ENCODE results near the gene NANOS3. TPM values are rescaled to one million over a fixed set of nuclear protein-coding genes. Genes with fewer than 3 reads are reported as not detected.

NANOS3 gene
- total and polyA plus RNA-seq, 2 of the 13 experiments (the other 11 are each of a cell fraction or from before 2014, with no cell fraction given), result 0.21 TPM; not detected in 1

GRCh38 chr19:13835791-13836723 lies 40.9 kb upstream of the NANOS3 start:
- peaks cover 43% of the 10 kb centered on the region for H3K4me1 ChIP-seq (ENCODE audit: insufficient read depth, low read length)
- H3K79me2 ChIP-seq (ENCODE audit: insufficient read depth, low read length), result peaks cover 16% of the 10 kb centered on the region
- H3K4me2 ChIP-seq (ENCODE audit: low read depth, low read length), result no peak overlapping the region
- no peaks in the 10 kb centered on the region for H3K27me3 ChIP-seq (ENCODE audit: control insufficient read depth in 1 of 2, insufficient read depth in 2 of 2, low read length in 2 of 2)
- in situ Hi-C loops (cut with HindIII; ENCODE audit: extremely low pct_ligation_motif_present, low pct_unique_long_range_greater_than_20kb), result no loop called here
- DNase-seq (ENCODE audit: low spot score) (no peak), FAIRE-seq (no peak), ATAC-seq (no peak)
- TF ChIP-seq SRF (IDR thresholded peaks at IDR 0.05; ENCODE audit: low read depth, low read length) (no peak), AGO2 (optimal IDR thresholded peaks at IDR 0.05; ENCODE audit: low read depth, low read length) (peak; percentile 55), NFE2L2 (IDR thresholded peaks at IDR 0.05; ENCODE audit: low read length) (no peak), RBFOX2 (IDR thresholded peaks at IDR 0.05; ENCODE audit: low read depth, low read length) (0 out of 2 replicates have a peak, but pooled peaks have one; percentile 36), ZBTB14 (CRISPR knock-in tag; IDR thresholded peaks at IDR 0.05) (no peak), POLR2G (IDR thresholded peaks at IDR 0.05; ENCODE audit: low read depth, low read length) (0 out of 2 replicates have a peak, but pooled peaks have one; percentile 11), ZNF615 (CRISPR knock-in tag; IDR thresholded peaks at IDR 0.05; ENCODE audit: borderline replicate concordance) (no peak)
- POLR2A ChIA-PET, result interaction anchor here (0.7 to 1.5 kb wide), 3 partner anchors 11 to 26 kb away, joined by 3 to 5 read pairs (median 3); no protein-coding TSS in a partner anchor
- H3K27ac ChIP-seq (ENCODE audit: extremely low read length, insufficient read depth, low read length), result no peak overlapping the region
- 93% methylated on average over 14 of the region's 21 CpGs for WGBS (ENCODE audit: low lambda C conversion rate)
- no peak overlapping the region for H3K9ac ChIP-seq (ENCODE audit: insufficient read depth, low read depth, low read length)
- CTCF ChIA-PET (ENCODE audit: low intra/inter-chr PET ratio, low total read pairs), result no interaction called here
- no peak overlapping the region for H3K4me3 ChIP-seq (replicated peaks in 1 of 3; ENCODE audit: insufficient read depth in 1 of 3, low read depth in 2 of 3, low read length in 3 of 3)
- no peaks in the 10 kb centered on the region; a peak in 2 of 5 replicates for H3K36me3 ChIP-seq (replicated peaks in 1 of 2; ENCODE audit: control insufficient read depth in 1 of 2, insufficient read depth in 2 of 2, low read length in 2 of 2)
- no TSS peak for BruUV-seq (replicated peaks)
- no peaks in the 10 kb centered on the region for H3K9me3 ChIP-seq (ENCODE audit: low read length)
- no peak overlapping the region for H2AFZ ChIP-seq (ENCODE audit: low read length)
- intact Hi-C loops (cut with micrococcal nuclease; ENCODE audit: unreplicated experiment), result no loop called here
- no peaks in the 10 kb centered on the region for H4K20me1 ChIP-seq (ENCODE audit: insufficient read depth, low read length)

Measured in HepG2 (cell line).